HG02642 (cell line): Measurements from ENCODE around the gene ZFP69.
"Not testable (repeated sequence)": the region's sequence is repeated elsewhere in the genome, so short reads cannot be mapped to it uniquely, and the experiment has no call there.

ENCODE experiments used
- ATAC-seq: cut with Tn5 transposase; IDR thresholded peaks from one replicate; pipeline ENCODE4 v1.9.1; 2021; ENCODE audit warnings: mild to moderate bottlenecking; ENCODE audit not compliant: unreplicated experiment, poor library complexity

Gene ZFP69

GRCh38 chr1:40476924-40477677 is at the start of gene ZFP69:
Gene ZFP69 (plus strand): TSS chr1:40477290. CDS start chr1:40479362, 2,072 bp downstream.
- ATAC-seq: peak; percentile 88

GRCh38 chr1:40431385-40431784 is 45.7 kb upstream of the ZFP69 start:
- ATAC-seq: no peak

- no peak for ATAC-seq
Observed at GRCh38 chr1:40432644-40433390, 44.3 kb upstream of the ZFP69 start.

- no peak for ATAC-seq
Observed at GRCh38 chr1:40435471-40435870, 41.6 kb upstream of the ZFP69 start.

- no peak for ATAC-seq
Observed at GRCh38 chr1:40435876-40436275, 41.2 kb upstream of the ZFP69 start.

- ATAC-seq: no peak
Observed at GRCh38 chr1:40438391-40439015, 38.6 kb upstream of the ZFP69 start.

GRCh38 chr1:40439247-40439646 is 37.8 kb upstream of the ZFP69 start:
- no peak for ATAC-seq

- peak; percentile 83 for ATAC-seq
Observed at GRCh38 chr1:40449684-40450494, 27.2 kb upstream of the ZFP69 start, which contains the start of gene ZFP69B. Gene ZFP69B (plus strand): TSS chr1:40450476. CDS start chr1:40450962, 486 bp downstream.

GRCh38 chr1:40450495-40451237 is 26.4 kb upstream of the ZFP69 start:
- ATAC-seq: peak; percentile 30

GRCh38 chr1:40451238-40451585 is 25.9 kb upstream of the ZFP69 start:
- ATAC-seq: peak; percentile 14

- ATAC-seq: no peak
Observed at GRCh38 chr1:40454873-40455272, 22.2 kb upstream of the ZFP69 start.

- no peak for ATAC-seq
Observed at GRCh38 chr1:40462956-40463590, 14.0 kb upstream of the ZFP69 start.

GRCh38 chr1:40469327-40469726 is 7.8 kb upstream of the ZFP69 start:
- no peak for ATAC-seq

- ATAC-seq: no peak
Observed at GRCh38 chr1:40475268-40475667, 1.8 kb upstream of the ZFP69 start.

GRCh38 chr1:40477678-40478053 is 576 bp downstream of the ZFP69 start:
- ATAC-seq: peak; percentile 29

- no peak for ATAC-seq
Observed at GRCh38 chr1:40478276-40478675, 1.2 kb downstream of the ZFP69 start.

- no peak for ATAC-seq
Observed at GRCh38 chr1:40479156-40479555, 2.1 kb downstream of the ZFP69 start.

GRCh38 chr1:40495315-40495903 is 18.3 kb downstream of the ZFP69 start:
- ATAC-seq: no peak

- ATAC-seq: not testable (repeated sequence)
Observed at GRCh38 chr1:40502651-40503050, 25.6 kb downstream of the ZFP69 start.
